ENCODE measurements around the gene CEACAM20.
"Not testable (repeated sequence)": the region's sequence is repeated elsewhere in the genome, so short reads cannot be mapped to it uniquely, and the experiment has no call there.

The CEACAM20 gene

DNA sequence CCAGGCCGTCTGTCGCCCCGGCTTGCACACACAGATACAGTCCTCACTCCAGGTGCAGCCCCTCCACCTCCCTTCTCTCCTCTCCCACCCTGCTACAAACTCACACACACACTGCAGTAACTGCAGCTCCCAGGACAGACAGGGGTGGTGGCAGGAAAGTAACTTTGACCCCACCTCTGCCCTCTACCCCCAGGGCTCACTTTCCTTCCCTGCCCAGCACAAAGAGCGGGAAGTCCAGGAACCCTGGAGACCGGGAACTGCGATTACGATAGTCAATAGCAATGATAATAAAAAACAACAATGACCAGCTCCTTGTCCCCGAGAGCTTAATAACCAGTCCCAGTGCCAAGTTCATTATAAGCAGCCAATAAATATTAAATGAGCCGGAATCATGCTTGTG is at the start of gene CEACAM20:
TSS of gene CEACAM20 (minus strand) at position 140 of the 400 bp plus-strand sequence. CDS start 166 bp downstream, outside the sequence.
- H3K4me3 ChIP-seq (ENCODE audit: low read depth, low read length): no peak within 1 kb of the TSS

DNA sequence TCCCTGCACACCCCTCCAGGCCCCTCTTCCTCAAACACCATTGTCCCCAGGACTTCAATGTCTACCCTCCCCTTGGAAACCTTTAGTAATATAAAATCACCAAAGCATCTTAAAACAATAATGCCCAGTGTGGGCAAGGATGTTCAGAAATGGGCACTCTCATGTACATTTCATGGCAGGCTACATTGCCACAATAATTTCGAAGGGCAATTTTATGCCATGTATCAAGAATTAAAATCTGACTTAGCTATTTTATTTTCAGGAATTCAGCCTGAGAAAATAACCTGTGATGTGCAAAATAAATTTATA is 48.0 kb upstream of the CEACAM20 start:
- no peak overlapping the region for H3K4me3 ChIP-seq (ENCODE audit: low read depth, low read length)

DNA sequence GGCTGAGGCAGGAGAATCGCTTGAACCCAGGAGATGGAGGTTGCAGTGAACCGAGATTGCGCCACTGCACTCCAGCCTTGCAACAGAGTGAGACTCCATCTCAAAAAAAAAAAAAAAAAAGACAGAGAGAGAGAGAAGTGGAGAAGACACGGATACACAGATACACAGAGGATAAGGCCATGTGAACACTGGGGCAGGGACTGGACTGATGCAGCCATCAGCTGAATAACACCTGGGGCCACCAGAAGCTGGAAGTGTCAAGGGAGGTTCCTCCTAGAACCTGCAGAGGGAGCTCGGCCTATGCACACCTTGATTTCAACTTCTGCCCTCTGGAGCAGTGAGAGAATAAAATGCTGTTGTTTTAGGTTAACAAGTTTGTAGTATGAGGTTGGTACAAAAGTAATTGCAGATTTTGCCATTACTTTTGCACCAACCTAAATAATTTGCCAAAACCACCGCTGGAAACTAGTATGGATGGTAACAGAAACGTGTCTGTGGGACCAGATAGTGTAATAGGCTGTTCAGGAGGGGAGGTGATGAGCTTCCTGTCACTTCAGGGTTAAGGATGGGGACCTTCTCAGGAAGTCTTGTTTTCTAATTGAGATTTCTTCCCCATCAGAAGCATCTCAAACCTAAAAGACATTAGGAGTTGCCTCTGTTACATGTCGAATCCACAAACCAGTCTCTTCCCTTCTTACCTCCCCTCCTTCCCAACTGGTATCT is 47.5 kb upstream of the CEACAM20 start:
- no peak overlapping the region for H3K4me3 ChIP-seq (ENCODE audit: low read depth, low read length)

DNA sequence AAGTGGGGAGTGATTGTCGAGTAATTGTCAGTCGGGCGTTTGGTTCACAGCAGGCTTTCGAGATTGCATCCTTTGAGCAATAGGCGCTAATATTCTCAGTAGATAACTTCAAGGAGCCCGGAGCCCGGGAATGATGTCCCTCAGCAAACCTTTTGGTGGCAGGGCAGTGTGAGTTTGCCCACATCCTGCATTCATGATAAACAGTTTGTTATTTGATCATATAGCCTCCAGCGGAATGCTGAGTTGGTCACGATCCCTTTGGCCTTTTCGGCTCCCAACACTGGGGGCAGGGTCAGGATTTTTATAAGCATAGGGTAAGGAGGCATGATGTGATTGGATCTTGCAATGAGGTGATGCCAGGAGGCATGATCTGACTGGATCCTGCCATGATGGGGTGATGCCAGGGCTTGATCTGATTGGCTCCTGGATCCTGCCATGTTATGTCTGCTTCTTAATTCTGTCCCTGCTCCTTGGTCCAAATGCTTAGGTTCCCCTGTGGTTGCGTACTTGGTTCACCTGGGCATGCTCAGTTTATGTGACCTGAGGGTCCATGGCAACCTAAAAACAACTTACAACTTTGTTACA is 45.7 kb upstream of the CEACAM20 start:
- H3K4me3 ChIP-seq (ENCODE audit: low read depth, low read length): no peak overlapping the region

DNA sequence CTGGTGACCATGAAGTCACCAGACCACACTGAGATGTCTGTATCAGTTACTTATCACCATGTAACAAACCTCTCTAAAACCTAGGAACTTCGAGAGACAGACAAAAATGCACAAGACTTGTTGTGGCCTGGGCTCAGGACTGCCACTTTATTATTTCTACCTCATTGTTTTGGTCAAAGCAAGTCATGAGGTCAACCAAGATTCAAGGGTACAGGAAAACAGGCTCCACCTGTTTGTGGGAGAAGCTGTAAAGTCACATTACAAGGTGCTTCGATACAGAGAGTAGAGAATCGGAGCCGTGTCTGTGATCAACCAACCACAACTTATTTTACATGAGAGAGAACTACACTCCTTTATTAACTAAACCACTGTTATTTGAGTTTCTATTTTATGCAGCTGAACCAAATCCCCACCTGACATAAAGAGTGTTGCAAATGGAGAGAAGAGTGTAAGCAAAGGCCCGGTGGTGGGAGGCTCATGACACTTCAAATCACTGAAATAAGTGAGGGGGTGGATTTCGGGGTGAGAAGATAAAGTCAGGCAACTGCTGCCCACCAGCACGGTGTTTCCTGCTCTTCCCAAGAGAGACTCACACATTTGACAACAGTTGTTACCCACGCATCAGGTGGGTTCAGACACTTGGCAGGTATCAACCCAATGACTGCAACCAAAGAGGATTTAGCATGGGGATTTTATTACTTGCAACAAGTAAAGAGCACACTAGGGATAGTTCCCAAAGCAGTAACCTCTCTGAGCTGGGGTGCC is 44.9 kb upstream of the CEACAM20 start:
- H3K4me3 ChIP-seq (ENCODE audit: low read depth, low read length): no peak overlapping the region

DNA sequence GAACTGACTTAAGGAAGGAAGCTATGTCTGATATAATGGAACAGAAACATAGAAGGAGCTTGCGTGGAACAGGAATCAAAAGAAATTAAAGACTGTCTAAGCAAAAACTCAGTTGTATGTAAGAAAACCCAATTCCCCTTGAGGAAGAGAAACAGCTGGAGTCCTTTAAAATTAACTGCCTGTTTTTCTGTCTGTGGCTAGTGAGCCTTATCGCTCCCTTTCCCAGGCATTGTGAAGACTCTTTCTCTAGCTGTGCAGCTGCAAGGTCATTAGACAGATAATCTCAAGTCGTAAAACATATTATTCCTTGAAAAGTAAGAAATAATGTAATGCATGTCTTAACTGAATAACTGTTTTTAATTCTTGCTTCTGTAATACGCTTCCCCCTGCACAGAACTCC is 44.2 kb upstream of the CEACAM20 start:
- H3K4me3 ChIP-seq (ENCODE audit: low read depth, low read length): no peak overlapping the region

DNA sequence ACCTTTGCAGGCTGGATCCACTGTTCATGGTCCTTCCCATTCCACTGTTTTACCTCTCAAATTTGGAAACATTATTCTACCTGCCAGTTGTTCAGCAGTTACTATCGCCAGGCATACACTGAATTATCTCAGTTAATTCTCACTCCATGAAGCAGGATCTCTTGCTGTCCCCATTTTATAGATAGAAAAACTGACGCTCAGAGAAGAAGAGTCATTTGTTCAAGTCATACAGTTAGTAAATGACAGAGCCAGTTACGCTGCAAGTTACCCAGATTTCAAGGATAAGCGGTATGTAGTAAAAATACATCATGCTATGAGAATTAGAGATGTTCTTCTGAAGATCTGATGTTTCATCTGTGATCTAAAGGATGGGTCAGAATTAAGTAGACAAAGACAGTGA is 43.7 kb upstream of the CEACAM20 start:
- no peak overlapping the region for H3K4me3 ChIP-seq (ENCODE audit: low read depth, low read length)

DNA sequence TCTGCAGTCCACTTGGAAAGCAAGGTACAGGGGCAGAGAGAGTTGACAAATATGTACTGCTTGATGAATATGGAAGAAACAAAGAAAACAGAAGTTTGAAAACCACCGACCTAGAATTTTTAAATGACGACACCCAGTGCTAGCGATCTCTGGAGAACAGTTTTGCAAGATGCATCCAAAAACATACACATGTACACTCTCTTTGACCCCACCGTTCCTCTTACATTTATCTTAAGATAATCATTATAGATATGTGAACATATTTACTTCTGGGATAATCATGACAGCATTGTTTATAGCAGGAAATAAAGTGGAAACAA is 43.1 kb upstream of the CEACAM20 start:
- H3K4me3 ChIP-seq (ENCODE audit: low read depth, low read length): no peak overlapping the region

DNA sequence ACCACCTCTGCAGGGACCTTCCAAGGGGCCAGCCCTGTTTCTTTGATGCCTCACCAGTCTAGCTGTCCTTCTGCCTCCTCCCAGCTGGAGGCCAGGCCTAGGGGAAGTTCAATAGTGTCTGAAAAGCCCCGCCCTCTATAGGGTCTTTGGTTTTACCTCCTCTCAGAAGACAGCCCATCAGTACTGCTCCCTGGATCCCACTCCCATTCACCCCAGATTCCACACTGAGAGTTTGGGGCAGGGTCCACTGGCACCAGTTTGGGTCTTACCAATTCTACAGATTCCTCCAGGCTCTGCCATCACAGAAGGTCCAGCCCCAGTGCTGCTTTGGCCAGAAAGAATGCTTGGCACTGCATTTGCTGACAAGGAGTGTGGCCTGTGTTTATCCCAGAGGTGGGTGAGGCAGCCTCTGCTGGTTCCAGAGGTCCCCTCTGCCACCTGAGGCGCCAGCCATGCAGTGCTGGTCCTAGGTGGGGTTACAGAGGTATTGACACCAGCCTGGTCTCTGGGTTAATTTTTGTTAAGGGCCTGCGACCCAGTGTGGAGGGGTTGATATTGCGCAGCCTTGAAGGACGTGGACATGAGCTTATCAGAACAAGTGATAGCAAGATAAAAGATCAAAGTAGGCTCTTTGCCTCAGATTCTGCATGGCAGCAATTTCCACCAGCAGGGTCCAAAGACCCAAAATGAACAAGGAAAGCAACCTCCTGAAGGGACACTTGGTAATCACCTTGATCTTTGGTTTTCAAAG is 42.5 kb upstream of the CEACAM20 start:
- H3K4me3 ChIP-seq (ENCODE audit: low read depth, low read length): no peak overlapping the region

DNA sequence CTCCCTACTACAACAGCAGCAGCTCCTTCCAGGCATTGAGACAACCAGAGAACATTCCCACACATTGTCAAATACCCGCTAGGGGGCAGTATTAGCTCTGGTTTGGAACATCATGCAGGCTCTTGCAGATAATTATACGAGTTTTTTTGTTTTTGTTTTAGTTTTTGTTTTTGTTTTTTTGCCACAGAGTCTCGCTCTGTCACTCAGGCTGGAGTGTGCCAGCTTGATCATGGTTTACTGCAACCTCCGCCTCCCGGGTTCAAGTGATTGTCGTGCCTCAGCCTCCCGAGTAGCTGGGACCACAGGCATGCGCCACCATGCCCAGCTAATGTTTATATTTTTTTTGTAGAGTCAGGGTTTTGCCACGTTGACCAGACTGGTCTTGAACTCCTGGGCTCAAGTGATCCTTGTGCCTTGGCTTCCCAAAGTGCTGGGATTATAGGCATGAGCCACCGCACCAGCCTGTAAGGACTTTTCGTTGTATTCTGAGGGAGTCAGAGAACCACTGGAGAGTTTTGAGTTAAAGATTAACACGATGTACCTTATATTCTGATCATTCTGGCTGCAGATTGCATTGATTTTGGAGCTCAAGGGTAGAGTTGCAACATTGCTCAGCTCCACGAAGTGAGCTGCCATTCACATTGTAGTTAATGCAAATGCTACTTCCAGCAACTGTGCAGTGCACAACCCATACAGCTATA is 41.7 kb upstream of the CEACAM20 start:
- no peak overlapping the region for H3K4me3 ChIP-seq (ENCODE audit: low read depth, low read length)

DNA sequence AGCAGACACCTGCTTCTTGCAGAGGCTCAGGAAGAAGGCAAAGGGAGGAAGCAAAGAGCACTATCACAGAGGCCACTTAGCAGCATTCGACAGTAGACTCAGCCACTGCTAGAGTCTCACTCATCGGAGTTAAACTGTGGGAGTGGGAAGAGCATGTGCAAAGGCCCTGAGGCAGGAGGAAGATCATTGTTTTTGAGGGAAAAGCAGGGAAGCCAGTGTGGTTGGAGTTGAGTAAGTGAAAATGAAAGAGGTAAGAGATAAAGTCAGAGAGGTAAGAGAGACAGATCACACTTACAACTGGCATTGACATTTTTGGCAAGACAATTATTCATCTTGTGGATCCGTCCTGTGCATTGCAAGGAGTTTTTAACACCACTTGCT is 41.1 kb upstream of the CEACAM20 start:
- no peak overlapping the region for H3K4me3 ChIP-seq (ENCODE audit: low read depth, low read length)

DNA sequence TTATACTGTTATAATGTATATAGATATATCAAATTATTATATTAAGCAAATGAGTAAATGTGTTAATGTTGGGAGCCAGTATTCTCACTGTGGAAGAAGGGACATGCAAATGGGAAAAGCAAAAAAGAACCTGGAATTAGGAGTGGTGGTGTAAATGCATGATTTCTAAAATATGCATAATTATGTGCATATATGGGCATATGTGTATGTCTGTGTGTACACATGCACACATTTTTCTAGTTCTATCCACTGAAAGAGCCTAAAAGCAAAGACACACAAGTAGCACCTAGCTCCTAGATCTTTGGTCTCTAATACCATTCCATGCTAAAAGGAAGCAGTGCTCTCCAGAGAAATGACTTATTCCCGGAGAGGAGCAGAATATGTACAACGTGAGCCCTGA is 38.3 kb upstream of the CEACAM20 start:
- no peak overlapping the region for H3K4me3 ChIP-seq (ENCODE audit: low read depth, low read length)

DNA sequence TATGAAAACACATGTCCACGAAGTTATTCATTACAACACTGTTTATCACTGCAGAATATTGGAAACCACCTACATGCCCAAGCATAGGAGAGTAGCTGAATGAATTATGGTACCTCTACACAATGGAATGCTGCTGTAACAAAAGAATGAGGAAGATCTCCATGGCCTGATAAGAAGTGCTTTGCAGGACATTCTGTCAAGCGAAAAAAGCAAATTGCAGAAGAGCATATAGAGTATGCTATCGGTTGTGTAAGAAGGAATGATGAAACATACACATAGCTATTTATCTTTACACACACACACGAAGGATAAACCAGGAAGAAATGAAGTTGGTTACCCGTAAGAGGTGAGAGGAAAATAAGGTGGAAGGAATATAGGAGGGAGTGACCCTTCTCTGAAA is 37.5 kb upstream of the CEACAM20 start:
- no peak overlapping the region for H3K4me3 ChIP-seq (ENCODE audit: low read depth, low read length)

DNA sequence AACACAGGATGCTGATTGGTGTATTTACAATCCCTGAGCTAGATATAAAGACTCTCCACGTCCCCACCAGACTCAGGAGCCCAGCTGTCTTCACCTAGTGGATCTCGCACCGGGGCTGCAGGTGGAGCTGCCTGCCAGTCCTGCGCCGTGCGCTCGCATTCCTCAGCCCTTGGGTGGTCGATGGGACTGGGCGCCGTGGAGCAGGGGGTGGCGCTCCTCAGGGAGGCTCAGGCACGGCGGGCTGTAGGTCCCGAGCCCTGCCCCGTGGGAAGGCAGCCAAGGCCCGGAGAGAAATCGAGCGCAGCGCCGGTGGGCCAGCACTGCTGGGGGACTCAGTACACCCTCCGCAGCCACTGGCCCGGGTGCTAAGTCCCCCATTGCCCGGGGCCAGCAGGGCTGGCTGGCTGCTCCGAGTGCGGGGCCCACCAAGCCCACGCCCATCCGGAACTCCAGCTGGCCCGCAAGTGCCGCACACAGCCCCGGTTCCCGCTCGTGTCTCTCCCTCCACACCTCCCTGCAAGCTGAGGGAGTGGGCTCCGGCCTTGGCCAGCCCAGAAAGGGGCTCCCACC is 33.7 kb upstream of the CEACAM20 start:
- not testable (repeated sequence) for H3K4me3 ChIP-seq (ENCODE audit: low read depth, low read length)

DNA sequence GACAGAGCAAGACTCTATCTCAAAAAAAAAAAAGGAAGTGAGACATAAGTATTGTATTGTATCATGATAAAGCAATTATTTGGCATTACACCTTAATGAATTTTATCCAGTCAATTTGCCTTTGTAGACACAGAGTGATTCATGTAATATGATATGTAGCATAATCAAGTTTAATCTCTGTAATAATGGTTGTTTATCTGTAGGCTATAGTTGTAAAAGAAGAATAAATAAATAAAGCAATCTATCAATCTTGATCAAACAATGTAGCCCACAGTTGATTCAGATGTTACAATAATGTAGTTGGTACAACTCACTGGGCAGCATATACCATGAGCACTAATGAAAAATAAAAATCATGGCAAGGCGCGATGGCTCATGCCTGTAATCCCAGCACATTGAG is 28.5 kb upstream of the CEACAM20 start:
- no peak overlapping the region for H3K4me3 ChIP-seq (ENCODE audit: low read depth, low read length)

DNA sequence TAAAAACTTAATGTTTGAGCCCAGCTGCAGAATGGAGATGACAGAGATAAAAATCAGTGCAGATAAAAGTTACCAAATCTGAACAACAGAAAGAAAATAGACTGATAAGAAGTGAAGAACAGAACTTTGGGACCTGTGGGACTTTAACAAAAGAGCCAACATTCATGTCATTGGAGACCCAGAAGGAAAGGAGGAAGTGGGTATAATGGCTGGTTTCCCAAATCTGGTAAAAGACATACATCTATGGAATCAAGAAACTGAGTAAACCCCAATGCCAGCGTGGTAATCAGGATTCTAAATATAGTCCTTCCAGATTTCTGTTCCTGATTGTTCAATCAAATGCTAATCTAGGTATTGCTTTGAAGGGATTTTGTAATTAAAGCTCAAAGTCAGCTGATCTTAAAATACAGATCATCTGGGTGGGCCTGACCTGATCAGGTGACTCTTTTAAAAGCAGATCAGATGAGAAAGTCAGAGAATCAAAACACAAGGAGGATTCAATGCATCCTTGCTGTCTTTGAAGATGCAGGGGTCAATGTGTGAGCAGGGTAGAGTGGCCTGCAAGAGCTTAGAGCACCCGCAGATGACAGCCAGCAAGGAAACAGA is 25.3 kb upstream of the CEACAM20 start:
- H3K4me3 ChIP-seq (ENCODE audit: low read depth, low read length): no peak overlapping the region

DNA sequence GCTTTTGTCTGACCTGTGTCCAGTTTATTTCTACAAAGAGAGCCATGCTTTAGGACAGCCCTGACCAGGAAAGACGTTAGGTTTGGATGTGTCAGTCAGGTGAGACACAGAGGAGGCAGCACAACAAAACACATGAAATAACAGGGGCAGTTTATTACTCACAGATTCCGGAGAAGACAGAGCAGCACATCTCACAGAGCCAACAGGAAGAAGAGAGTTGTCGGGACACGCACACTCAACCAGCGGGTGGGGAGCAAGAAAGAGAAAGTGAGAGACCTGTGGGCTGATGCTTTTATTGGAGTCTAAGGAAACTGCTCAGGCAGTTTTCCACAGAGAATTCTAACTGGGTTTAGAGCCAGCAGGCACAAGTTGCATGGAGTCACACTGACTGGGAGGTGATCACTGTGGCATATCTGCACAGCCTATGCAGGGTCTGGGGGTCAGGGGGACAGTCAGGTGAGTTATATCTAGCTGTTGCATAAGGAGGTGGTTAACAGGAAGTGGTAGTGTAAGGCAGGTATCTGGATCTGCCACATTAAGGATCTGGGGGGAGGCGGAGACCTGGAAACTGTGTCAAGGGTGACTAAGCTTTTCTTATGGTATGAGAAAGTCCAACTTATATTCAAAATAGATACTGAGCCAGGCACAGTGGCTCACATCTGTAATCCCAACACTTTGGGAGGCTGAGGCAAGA is 24.1 kb upstream of the CEACAM20 start:
- no peak overlapping the region for H3K4me3 ChIP-seq (ENCODE audit: low read depth, low read length)

DNA sequence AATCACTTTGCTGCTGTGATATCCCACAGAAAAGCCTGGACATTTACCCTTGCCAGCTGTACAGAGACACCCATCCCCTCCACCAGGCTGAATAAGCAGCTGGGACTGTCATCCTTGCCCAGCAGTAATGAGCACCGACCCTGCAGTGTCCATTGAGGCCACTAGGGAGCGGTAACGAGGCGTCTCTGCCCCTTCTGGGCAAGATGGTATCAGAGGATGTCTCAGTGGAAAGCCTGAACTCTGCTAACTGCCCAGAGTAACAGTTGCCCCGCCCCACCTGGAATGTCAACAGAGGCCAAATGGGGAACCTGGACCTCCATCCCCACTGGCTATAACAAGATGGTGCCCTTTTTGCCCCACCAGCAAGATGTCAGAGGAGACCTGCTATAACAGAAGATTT is 22.8 kb upstream of the CEACAM20 start:
- no peak overlapping the region for H3K4me3 ChIP-seq (ENCODE audit: low read depth, low read length)

DNA sequence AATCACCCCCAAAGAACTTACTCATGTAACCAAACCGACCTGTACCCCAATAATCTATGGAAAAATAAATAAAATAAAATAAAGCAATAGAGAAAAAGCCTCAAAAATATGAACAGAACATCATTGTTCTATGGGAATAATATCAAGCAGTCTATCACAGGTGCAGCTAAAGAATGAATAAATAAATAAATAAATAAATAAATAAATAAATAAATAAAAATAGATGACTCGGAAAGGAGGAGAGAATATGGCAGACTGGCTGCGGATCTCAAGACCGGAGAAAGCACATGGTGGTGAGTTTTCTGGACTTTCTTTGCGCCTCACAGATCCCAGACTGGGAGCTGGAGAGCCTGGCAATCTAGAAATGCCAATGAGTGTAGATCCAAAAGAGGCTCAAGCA is 22.4 kb upstream of the CEACAM20 start:
- no peak overlapping the region for H3K4me3 ChIP-seq (ENCODE audit: low read depth, low read length)

DNA sequence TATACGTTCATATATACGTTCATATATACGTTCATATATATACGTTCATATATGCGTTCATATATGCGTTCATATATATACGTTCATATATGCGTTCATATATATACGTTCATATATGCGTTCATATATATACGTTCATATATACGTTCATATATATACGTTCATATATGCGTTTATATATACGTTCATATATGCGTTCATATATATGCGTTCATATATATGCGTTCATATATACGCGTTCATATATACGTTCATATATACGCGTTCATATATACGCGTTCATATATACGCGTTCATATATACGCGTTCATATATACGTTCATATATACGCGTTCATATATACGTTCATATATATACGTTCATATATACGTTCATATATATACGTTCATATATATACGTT is 21.5 kb upstream of the CEACAM20 start:
- H3K4me3 ChIP-seq (ENCODE audit: low read depth, low read length): not testable (repeated sequence)

Data from iPS-11a (cell line).